GM15510 (cell line): Measurements from ENCODE around the gene TEK.

Experiments
- POLR2A ChIP-seq: IDR thresholded peaks from 3 replicates; pipeline ENCODE4 v1.6.1; 2011; ENCODE audit warnings: borderline replicate concordance; ENCODE audit not compliant: insufficient read length; ENCODE audit errors: extremely low read depth

TEK gene

DNA sequence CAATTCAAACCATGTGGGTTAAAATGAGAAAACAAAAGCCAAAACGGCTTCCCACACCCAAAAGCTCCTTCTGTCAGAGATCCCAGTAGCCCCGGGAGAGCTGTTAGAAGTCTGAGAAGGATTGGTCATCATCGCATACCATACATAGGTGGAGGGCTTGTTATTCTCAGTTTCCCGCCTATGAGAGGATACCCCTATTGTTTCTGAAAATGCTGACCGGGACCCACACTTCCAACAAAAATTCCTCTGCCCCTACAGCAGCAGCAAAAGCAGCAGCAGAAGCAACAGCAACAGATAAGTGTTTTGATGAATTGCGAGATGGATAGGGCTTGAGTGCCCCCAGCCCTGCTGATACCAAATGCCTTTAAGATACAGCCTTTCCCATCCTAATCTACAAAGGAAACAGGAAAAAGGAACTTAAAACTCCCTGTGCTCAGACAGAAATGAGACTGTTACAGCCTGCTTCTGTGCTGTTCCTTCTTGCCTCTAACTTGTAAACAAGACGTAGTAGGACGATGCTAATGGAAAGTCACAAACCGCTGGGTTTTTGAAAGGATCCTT is at the start of gene TEK:
Gene TEK, plus strand, starts transcription at position 245 of the 561 bp plus-strand sequence. CDS start 366 bp downstream, outside the sequence.
- no peak for TF ChIP-seq POLR2A

DNA sequence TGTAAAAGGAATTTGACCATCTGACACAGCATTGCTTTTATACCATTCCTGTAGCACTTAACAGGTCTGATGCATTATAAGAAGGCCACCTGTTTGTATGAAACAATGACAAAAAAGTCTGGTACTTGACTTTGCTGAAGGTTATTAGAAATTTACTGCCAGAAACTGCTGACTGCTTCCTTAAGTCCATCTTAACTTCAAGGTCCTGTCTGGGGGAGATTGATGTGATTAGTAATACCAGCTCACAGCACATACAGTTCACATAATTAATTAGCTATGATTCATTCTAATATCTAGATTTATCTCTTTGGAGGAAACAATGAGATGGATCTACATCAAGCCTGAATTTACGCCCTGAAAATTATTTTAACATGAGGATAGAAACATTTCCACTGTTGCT is 49.6 kb upstream of the TEK start:
- TF ChIP-seq POLR2A = no peak

DNA sequence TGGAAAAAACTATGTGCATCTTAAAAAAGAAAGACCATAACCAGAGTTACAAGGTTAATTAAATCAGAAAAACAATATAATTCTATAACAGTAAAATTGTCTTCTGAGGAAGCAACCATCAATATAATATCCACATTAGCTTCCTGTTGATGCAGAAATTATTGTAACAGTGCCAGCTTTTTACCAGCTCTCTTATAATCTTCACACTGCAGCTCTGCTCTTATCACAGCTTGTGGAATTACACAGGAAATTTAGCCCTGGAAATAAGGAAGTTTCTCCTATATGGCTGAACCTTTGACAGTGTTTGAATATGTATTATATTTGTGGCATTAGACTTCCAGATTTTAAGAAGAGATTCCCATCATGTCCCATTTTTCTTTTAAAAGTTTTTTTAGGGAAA is 49.1 kb upstream of the TEK start:
- TF ChIP-seq POLR2A = no peak

DNA sequence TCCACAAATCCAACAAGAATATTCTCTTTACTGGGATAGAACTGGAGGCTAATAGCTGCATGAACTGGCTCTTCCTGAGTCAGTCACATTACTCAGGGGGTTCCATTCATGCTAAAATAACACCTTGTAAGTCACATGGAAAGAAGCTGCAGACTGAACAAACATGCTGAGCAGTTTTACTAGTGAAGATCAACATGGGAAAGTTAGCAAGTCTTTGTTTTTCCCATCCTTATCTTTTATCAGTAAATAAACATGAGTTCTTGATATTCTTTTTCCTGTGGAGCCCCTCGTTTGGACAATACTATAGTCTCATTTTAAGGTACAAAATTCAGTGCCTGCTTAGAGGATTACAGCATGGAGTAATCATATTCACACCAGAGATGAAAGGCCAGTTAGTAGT is 43.7 kb upstream of the TEK start:
- TF ChIP-seq POLR2A = no peak

DNA sequence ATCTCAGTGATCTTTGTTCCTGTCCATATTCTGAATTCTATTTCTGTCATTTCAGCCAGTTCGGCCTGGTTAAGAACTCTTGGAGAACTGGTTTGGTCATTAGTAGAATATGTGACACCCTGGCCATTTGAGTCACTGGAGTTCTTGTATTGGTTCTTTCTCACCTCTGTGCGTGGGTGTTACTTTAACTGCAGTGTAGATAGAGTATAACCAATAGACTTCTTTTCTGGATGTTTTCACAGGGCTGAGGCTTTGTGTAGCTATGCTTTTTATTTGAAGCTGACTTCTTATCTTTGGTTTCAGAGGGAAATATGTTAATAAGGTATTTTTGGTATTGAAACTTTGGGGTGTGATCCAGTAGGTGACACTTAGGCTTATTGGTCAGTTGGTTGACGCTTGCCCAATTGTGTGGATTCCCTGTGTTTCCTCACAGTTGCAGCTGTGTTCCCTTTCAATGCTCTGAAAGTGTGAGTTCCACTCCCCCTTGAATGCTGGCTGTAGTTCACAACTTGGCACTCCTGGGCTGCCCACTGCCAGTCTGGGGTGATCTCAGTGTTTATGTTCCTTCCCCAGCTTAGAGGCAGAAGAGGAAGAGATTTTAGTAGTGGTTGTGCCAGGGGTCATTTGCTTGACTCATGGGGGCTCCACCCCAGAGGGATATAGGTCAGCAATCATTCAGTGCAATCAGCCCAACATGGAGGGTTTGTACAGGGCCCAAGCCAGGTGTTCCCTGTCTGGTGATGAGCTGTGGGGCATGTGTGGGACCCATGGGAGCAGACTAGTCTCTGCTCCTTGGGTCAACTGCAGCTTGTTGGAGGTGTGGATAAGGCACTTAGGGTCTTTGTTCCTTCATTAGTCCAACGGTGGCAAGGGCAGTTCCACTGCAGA is 34.9 kb upstream of the TEK start:
- TF ChIP-seq POLR2A = no peak

DNA sequence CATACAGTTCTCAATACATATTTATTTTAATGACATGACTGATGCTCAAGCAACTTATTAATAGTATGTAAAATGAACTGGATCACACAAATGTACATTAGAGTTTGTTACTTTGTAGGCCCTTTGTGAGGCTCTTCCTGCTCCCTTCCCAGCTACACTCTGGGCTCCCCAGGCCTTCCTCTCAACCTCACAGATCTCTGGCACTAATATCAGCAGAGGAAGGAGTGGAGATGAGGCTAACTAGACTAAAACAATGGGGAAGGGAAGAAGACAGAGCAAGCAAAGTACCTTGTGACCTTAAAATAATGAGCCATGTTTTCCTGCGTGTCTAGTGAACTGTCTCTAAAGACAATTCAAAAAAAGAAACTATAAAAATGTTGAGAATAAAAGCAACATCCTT is 30.3 kb upstream of the TEK start:
- TF ChIP-seq POLR2A = no peak

DNA sequence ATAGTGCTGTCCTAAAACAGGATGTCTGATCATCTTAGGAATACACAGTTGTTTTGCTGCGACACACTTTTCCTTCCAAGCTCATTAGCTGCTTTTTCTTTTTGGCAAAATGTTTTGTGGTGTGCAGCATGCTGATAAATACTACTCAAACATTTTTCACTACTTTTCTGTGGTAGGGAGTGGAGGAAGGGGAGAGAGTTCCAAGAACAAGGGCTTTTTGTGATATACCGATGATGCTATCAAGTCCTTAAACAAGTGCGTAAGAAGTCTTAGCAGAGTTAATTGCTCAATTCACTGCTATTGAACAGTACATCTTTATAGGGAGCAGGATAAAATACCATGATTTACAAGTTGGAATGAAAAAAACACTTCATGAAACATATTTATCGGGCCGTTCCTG is 23.6 kb upstream of the TEK start:
- no peak for TF ChIP-seq POLR2A

DNA sequence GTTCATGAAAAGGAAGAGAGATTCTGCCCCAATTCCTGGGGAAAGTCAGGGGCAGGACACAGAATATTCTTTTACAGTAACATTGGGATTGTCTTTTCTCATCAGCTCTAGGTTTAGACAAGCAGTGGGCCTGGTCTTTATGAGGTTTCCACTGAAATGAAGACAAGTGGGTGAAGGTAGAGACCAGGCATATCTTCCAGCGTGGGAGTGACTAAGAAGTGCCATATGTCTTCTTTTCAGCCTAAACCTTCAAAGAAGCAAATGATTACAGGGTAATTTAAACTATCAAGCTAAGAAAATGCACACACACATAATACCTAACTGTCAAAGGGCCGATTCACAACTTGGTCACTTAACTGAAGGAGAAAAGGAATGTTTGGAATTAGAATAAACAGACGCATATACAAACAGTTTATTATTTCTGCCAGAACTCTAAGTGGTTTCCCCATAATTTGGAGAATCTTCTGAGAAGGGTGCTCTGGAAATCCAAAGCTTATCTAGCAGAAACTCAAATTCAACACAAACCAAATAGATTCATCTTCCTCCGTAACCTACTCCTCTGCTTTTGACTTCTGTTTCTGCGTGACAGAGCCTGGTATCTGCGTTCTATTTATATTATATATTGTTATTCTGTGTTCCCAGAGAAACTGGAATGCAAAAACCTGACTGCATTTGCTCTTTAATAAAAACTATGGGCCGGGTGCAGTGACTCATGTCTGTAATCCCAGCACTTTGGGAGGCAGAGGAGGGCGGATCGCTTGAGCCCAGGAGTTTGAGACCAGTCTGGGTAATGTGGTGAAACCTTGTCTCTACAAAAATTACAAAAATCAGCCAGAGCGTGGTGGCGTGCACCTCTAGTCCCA is 22.0 kb upstream of the TEK start:
- TF ChIP-seq POLR2A = no peak

DNA sequence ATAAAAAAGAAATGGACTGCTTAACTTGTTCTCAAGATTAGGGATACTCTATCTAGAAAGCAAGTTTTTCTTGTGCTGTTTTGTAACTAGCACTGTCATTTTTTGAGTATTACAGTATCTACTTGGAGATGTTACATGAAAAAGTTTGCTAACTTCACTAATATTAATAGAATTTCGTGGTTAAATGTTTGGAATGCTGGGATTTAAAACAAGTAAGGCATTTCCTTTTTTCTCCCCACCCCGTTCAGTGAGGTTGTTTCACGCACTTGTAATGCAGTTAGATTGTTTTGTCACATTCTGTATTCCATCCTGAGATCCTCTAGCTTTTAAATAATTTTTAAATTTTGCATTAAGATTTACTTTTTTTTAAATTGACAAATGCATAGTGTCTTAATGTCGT is 20.0 kb upstream of the TEK start:
- TF ChIP-seq POLR2A = no peak

DNA sequence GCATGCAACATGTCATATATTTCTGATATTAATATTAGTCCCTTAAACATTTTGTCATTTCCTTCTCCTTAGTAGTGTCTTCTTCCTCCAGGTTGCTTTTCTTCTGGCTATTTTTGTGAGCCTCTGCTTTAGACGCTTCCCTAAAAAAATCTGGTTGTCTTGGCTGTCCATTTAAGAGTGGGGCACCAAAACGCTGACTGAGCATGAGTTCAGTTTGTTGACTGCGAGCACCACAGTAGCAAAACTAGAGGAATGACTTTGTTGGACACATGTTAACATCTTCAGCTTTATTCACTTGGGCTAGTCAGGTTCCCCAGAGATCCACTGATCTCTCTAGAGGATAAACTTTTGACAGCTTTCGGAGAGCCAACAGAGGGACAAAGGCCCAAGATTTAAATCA is 19.3 kb upstream of the TEK start:
- TF ChIP-seq POLR2A = no peak

DNA sequence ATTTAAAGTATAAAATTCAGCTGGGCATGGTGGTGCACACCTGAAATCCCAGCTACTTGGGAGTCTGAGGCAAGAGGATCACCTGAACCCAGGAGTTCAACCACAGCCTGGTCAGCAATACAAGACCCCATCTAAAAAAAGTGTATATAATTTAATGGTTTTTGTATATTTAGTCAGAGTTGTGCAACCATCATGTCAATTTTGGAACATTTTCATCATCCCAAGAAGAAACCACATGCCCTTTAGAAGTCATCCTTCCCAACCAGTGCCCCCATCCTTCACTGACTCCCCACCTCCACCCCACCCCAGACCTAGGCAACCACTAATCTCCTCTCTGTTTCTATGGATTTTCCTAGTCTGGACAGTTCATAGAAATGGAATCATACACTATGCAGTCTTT is 18.8 kb upstream of the TEK start:
- no peak for TF ChIP-seq POLR2A

DNA sequence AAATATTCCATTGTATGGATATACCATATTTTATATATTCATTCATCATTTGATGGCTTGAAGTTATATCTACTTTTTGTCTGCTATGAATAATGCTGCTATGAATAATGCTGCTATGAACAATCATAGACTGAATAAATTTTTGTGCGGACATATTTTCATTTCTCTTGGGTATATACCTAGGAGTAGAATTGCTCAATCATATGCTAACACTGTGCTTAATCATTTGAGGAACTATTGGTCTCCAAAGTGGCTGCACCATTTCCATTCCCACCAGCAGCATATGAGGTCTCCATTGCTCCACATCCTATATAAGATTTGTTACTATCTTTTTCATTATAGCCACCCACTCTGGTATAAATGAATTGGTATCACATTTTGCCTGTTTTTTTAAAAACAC is 18.3 kb upstream of the TEK start:
- TF ChIP-seq POLR2A = no peak

DNA sequence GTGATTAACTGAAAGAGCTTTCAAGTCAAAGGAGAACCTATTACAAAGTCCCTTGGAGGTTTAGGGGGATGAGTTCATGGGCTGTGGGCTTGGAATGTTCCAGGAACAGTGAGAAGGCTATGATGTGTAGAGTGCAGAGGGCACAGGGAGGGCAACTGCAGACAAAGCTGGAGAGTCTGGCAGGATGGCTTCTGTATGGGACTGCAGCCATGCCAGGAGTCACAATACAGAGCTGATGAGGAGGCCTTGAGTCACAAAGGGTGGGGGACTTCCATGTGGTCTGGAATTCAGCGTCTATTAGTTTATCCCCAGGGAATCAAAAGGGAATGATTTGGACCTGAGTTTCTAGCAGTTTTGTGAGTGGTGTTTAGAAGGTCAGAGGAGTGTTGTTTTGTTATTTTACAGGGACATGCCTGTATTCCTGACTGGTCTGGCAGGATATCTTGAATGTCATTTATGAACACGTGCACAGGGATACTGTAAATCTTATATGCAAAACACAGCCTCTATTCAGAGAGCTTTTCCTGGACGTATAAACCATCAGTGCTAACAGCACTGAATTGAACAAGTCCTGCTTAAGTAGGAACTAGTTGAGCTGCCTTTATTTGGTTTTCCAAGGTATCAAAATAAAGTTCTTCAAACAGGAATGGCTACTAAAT is 14.3 kb upstream of the TEK start:
- TF ChIP-seq POLR2A = no peak

DNA sequence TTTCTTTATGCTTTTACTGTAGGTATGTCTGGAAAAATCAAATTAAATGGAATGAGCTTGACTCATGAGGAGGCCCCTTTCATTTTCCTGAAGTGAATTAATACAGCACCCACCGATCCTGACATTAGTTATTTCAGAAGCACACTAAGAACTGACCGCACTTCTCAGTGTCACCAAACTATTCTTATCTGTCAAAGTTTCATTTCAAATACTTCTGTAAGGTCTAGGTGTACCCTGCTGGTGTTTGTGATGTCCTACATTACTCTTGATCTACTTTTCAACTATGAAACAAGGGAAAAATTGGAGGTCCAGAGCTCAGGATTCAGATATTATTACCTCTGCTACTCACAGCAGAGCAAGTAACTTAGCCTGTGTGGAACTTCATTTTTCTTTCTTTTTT is 1.8 kb upstream of the TEK start:
- TF ChIP-seq POLR2A = no peak

DNA sequence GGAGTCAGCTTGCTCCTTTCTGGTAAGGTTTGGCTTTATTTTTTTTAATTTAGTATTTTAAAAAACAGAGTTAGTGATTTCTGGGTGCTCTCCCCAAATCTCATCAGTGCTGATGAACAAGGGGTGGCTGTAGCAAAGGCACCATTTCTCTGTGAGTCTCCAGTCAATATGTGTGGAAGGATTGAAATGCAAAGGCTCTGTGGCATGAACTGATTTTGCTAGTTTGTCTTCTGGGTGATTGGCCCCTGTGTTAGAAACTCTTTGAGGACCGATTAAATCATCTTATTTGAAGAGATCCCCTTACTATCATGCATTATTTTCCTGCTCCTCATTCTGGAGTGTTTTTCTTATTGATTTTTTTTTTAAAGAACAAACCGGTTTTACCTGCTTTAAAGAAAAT is 596 bp downstream of the TEK start:
- TF ChIP-seq POLR2A = no peak
